KMS-11 (cell line): ENCODE results near the gene C1orf94.

Experiments
- H2AFZ ChIP-seq: fragments of 200-600 bp; sonication (generic); 2 replicates; pipeline ENCODE4 v1.6.1; 2016; ENCODE audit warnings: antibody characterized with exemption, mixed run types, low read depth
- H3K27ac ChIP-seq: fragments of 200-600 bp; sonication (generic); 2 replicates; pipeline ENCODE4 v1.6.1; 2016; ENCODE audit warnings: mild to moderate bottlenecking, mixed run types
- H3K27me3 ChIP-seq: fragments of 200-600 bp; sonication (generic); 2 replicates; pipeline ENCODE4 v1.6.1; 2017; ENCODE audit warnings: mild to moderate bottlenecking, low read depth, mixed run types, moderate library complexity; ENCODE audit not compliant: insufficient read depth
- H3K36me3 ChIP-seq: fragments of 200-600 bp; sonication (generic); 2 replicates; pipeline ENCODE4 v1.6.1; 2017; ENCODE audit warnings: mild to moderate bottlenecking, mixed run types; ENCODE audit not compliant: insufficient read depth
- H3K4me1 ChIP-seq: fragments of 200-600 bp; sonication (generic); 2 replicates; pipeline ENCODE4 v1.6.1; 2016; ENCODE audit warnings: mild to moderate bottlenecking, low read depth, mixed run types; ENCODE audit not compliant: poor library complexity, severe bottlenecking
- H3K4me2 ChIP-seq: fragments of 200-600 bp; sonication (generic); 2 replicates; pipeline ENCODE4 v1.7.0; 2016; ENCODE audit warnings: mild to moderate bottlenecking, mixed run types
- H3K4me3 ChIP-seq: fragments of 200-600 bp; sonication (generic); IDR thresholded peaks from 2 replicates; pipeline ENCODE4 v1.6.1; 2017; ENCODE audit warnings: low read depth, low read length, mixed read lengths; ENCODE audit not compliant: insufficient read depth
- H3K79me2 ChIP-seq: fragments of 200-600 bp; sonication (generic); 2 replicates; pipeline ENCODE4 v1.6.1; 2016; ENCODE audit warnings: low read depth, mixed run types; ENCODE audit not compliant: insufficient read depth
- H3K9ac ChIP-seq: fragments of 200-600 bp; sonication (generic); 2 replicates; pipeline ENCODE4 v1.6.1; 2016; ENCODE audit warnings: mild to moderate bottlenecking, mixed run types
- H4K20me1 ChIP-seq: fragments of 200-600 bp; sonication (generic); 2 replicates; pipeline ENCODE4 v1.6.1; 2016; ENCODE audit warnings: mild to moderate bottlenecking, mixed run types; ENCODE audit not compliant: insufficient read depth
- CTCF ChIP-seq: fragments of 200-600 bp; sonication (generic); conservative IDR thresholded peaks from 2 replicates; pipeline ENCODE4 v1.6.1; 2017; ENCODE audit warnings: low read depth, mild to moderate bottlenecking, antibody characterized with exemption, low read length, moderate library complexity, mixed read lengths

The C1orf94 gene

GRCh38 chr1:34190692-34191091 is 14.0 kb downstream of the C1orf94 start:
- no peak overlapping the region for H2AFZ ChIP-seq
- H3K27me3 ChIP-seq = no peaks in the 10 kb centered on the region
- H3K36me3 ChIP-seq = no peaks in the 10 kb centered on the region
- H3K9ac ChIP-seq = no peak overlapping the region
- no peak for TF ChIP-seq CTCF
- H3K4me1 ChIP-seq = no peaks in the 10 kb centered on the region
- no peak overlapping the region for H3K4me3 ChIP-seq
- H4K20me1 ChIP-seq = no peaks in the 10 kb centered on the region
- no peak overlapping the region for H3K27ac ChIP-seq
- H3K79me2 ChIP-seq = no peaks in the 10 kb centered on the region
- H3K4me2 ChIP-seq = no peak overlapping the region

- Histone ChIP-seq H3K4me1 (no peaks in the 10 kb centered on the region), H3K4me3 (no peak overlapping the region), H2AFZ (no peak overlapping the region), H3K79me2 (no peaks in the 10 kb centered on the region), H3K27me3 (no peaks in the 10 kb centered on the region), H3K9ac (no peak overlapping the region), H4K20me1 (no peaks in the 10 kb centered on the region), H3K36me3 (no peaks in the 10 kb centered on the region), H3K27ac (no peak overlapping the region), H3K4me2 (no peak overlapping the region)
- no peak for TF ChIP-seq CTCF
Measured at GRCh38 chr1:34192621-34193020, 15.9 kb downstream of the C1orf94 start.

- Histone ChIP-seq H2AFZ (no peak overlapping the region), H3K36me3 (no peaks in the 10 kb centered on the region), H3K4me2 (no peak overlapping the region), H4K20me1 (no peaks in the 10 kb centered on the region), H3K27ac (no peak overlapping the region), H3K9ac (no peak overlapping the region), H3K4me1 (no peaks in the 10 kb centered on the region), H3K79me2 (no peaks in the 10 kb centered on the region), H3K27me3 (no peaks in the 10 kb centered on the region; the same call in 1 of the 2 replicates), H3K4me3 (no peak overlapping the region)
- TF ChIP-seq CTCF = no peak
Measured at GRCh38 chr1:34199927-34200326, 23.2 kb downstream of the C1orf94 start.

GRCh38 chr1:34212673-34213072 is 36.0 kb downstream of the C1orf94 start:
- Histone ChIP-seq H3K4me3 (no peak overlapping the region), H3K36me3 (no peaks in the 10 kb centered on the region), H4K20me1 (no peaks in the 10 kb centered on the region), H3K9ac (no peak overlapping the region), H3K27ac (no peak overlapping the region), H3K4me2 (no peak overlapping the region), H3K79me2 (no peaks in the 10 kb centered on the region), H2AFZ (no peak overlapping the region), H3K4me1 (no peaks in the 10 kb centered on the region), H3K27me3 (peaks cover 3% of the 10 kb centered on the region; the same call in 1 of the 2 replicates)
- no peak for TF ChIP-seq CTCF
